A673 (cell line): ENCODE data around the gene MBNL2. TPM values are rescaled to one million over a fixed set of nuclear protein-coding genes. Genes with fewer than 3 reads are reported as not detected.

Experiments
- BruUV-seq: library from RNA; stranded (reverse); fragments of 400-500 nt; replicated peaks from 2 replicates; lab custom pipeline; 2021; lab: Mats Ljungman, UMichigan
- CTCF ChIA-PET: fragments of 300-600 bp; sonication (Branson Sonifier 250); formaldehyde crosslinking; loops from one replicate; lab custom pipeline; 2022; ENCODE audit warnings: antibody characterized with exemption; lab: Charles Lee
- POLR2A ChIA-PET: fragments of 300-600 bp; sonication (Branson Sonifier 250); formaldehyde crosslinking; loops from one replicate; lab custom pipeline; 2022; ENCODE audit warnings: antibody characterized with exemption; ENCODE audit not compliant: low non-redundant PET; lab: Charles Lee
- DNase-seq: peaks from one replicate; pipeline ENCODE4 v3.0.0-alpha.2; 2015; ENCODE audit warnings: low spot score
- H3K27ac ChIP-seq: fragments of 200-600 bp; sonication (generic); 2 replicates; pipeline ENCODE4 v1.5.1; 2016; ENCODE audit warnings: mixed run types, low read depth, mild to moderate bottlenecking, mixed read lengths, antibody characterized with exemption, low read length; ENCODE audit not compliant: poor library complexity, severe bottlenecking
- H3K27me3 ChIP-seq: fragments of 200-600 bp; sonication (generic); replicated peaks from 2 replicates; pipeline ENCODE4 v1.6.1; 2017; ENCODE audit warnings: mixed run types, low read depth, mild to moderate bottlenecking, mixed read lengths, antibody characterized with exemption, low read length; ENCODE audit not compliant: insufficient read depth, poor library complexity
- H3K36me3 ChIP-seq: fragments of 200-600 bp; sonication (generic); 2 replicates; pipeline ENCODE4 v1.6.1; 2016; ENCODE audit warnings: mixed run types, mild to moderate bottlenecking, mixed read lengths, antibody characterized with exemption, low read length; ENCODE audit not compliant: insufficient read depth, poor library complexity, severe bottlenecking
- H3K4me1 ChIP-seq: fragments of 200-600 bp; sonication (generic); 2 replicates; pipeline ENCODE4 v1.6.1; 2017; ENCODE audit warnings: mixed run types, mild to moderate bottlenecking, mixed read lengths, antibody characterized with exemption, low read length; ENCODE audit not compliant: insufficient read depth, poor library complexity, severe bottlenecking
- H3K4me3 ChIP-seq: fragments of 200-600 bp; sonication (generic); 2 replicates; pipeline ENCODE4 v1.5.1; 2016; ENCODE audit warnings: low read depth, mixed run types, mild to moderate bottlenecking, mixed read lengths, low read length; ENCODE audit not compliant: poor library complexity, severe bottlenecking
- H3K9me3 ChIP-seq: fragments of 200-600 bp; sonication (generic); 2 replicates; pipeline ENCODE4 v1.6.1; 2016; ENCODE audit warnings: mixed run types, low read depth, mild to moderate bottlenecking, mixed read lengths, antibody characterized with exemption, low read length; ENCODE audit not compliant: poor library complexity, severe bottlenecking
- CTCF ChIP-seq: fragments of 300-800, 200-600 bp; sonication (generic); conservative IDR thresholded peaks from 2 replicates; pipeline ENCODE4 v1.5.1; 2017; ENCODE audit warnings: low read depth, mild to moderate bottlenecking, antibody characterized with exemption, low read length, moderate library complexity, mixed read lengths
- EZH2 ChIP-seq: fragments of 200-600 bp; sonication (generic); IDR thresholded peaks from 2 replicates; pipeline ENCODE4 v1.6.1; 2017; ENCODE audit warnings: borderline replicate concordance, low read depth, mild to moderate bottlenecking, mixed read lengths, antibody characterized with exemption, low read length; ENCODE audit not compliant: poor library complexity, severe bottlenecking
- intact Hi-C: fragments of 100-400 bp; cut with micrococcal nuclease; formaldehyde crosslinking; loops from one replicate; pipeline ENCODE4 v1.10.0; 2022; ENCODE audit not compliant: unreplicated experiment
- total RNA-seq: library from RNA; stranded (reverse); gene quantifications from 2 replicates; pipeline ENCODE4 v1.2.3, GENCODE V29; 2021

MBNL2 gene
- total RNA-seq, 1 experiment from 2014 or later: 12.0 TPM

- CTCF ChIA-PET: no interaction called here
Measured at GRCh38 chr13:97339988-97340749, 118.0 kb downstream of the MBNL2 start.

GRCh38 chr13:97341135-97341534, 119.0 kb downstream of the MBNL2 start:
- Histone ChIP-seq H3K4me3 (no peak overlapping the region), H3K27me3 (no peaks in the 10 kb centered on the region), H3K36me3 (no peaks in the 10 kb centered on the region), H3K9me3 (no peaks in the 10 kb centered on the region), H3K27ac (no peak overlapping the region), H3K4me1 (no peaks in the 10 kb centered on the region)
- no peak for DNase-seq
- ChIA-PET POLR2A (no interaction called here), CTCF (no interaction called here)
- BruUV-seq: no TSS peak
- intact Hi-C loops: loop anchor here (5.0 kb wide), 2 partner anchors 119 to 309 kb away; partner anchors contain the start of gene MBNL2
- TF ChIP-seq EZH2 (no peak), CTCF (no peak)

More at GRCh38 chr13:97339988-97340749, 118.0 kb downstream of the MBNL2 start:
- DNase-seq: no peak
- no peak for TF ChIP-seq EZH2
- TF ChIP-seq CTCF: no peak
- Histone ChIP-seq H3K36me3 (no peaks in the 10 kb centered on the region), H3K27ac (no peak overlapping the region), H3K27me3 (no peaks in the 10 kb centered on the region), H3K9me3 (no peaks in the 10 kb centered on the region), H3K4me1 (peaks cover 4% of the 10 kb centered on the region), H3K4me3 (no peak overlapping the region)
- intact Hi-C loops: loop anchor here (5.0 kb wide), 2 partner anchors 118 to 308 kb away; partner anchors contain the start of gene MBNL2
- POLR2A ChIA-PET: no interaction called here
- BruUV-seq: no TSS peak

- intact Hi-C loops: loop anchor here (5.0 kb wide), 2 partner anchors 120 to 310 kb away; partner anchors contain the start of gene MBNL2
- CTCF ChIA-PET: interaction anchor here (1.0 kb wide), 1 partner anchor 232 kb away, joined by 5 read pairs; no protein-coding TSS in a partner anchor
- Histone ChIP-seq H3K4me1 (no peaks in the 10 kb centered on the region), H3K4me3 (no peak overlapping the region), H3K27me3 (no peaks in the 10 kb centered on the region), H3K36me3 (no peaks in the 10 kb centered on the region), H3K9me3 (no peaks in the 10 kb centered on the region), H3K27ac (no peak overlapping the region)
- no peak for DNase-seq
- no TSS peak for BruUV-seq
- TF ChIP-seq EZH2 (no peak), CTCF (no peak)
- POLR2A ChIA-PET: no interaction called here
Measured at GRCh38 chr13:97342136-97342535, 120.0 kb downstream of the MBNL2 start.
